NCI-H2196 treated with DMSO at 0.1 percent for 48 hours (cell line): ENCODE results near the gene FAM90A1.
"Not testable (repeated sequence)": the region's sequence is repeated elsewhere in the genome, so short reads cannot be mapped to it uniquely, and the experiment has no call there.

Source experiments
- DNase-seq: peaks from one replicate; lab custom pipeline; 2025; ENCODE audit not compliant: unreplicated experiment; lab: John Stamatoyannopoulos, UW

The FAM90A1 gene

GRCh38 chr12:8179989-8180585 lies 47.3 kb downstream of the FAM90A1 start:
- not testable (repeated sequence) for DNase-seq

GRCh38 chr12:8172911-8173310 lies 54.5 kb downstream of the FAM90A1 start:
- not testable (repeated sequence) for DNase-seq
